ENCODE data around the gene ADSL. TPM values are rescaled to one million over a fixed set of nuclear protein-coding genes. Genes with fewer than 3 reads are reported as not detected.

The ADSL gene
- total RNA-seq, 1 donor from 2014 or later: 128 TPM

- no peak for TF ChIP-seq CTCF (conservative IDR thresholded peaks at IDR 0.05; ENCODE audit: low read depth, low read length)
- no peak for DNase-seq (ENCODE audit: low read depth)
- no peak overlapping the region for H3K4me3 ChIP-seq (ENCODE audit: low read depth, low read length)
Observed at GRCh38 chr22:40430991-40431390, 84.7 kb downstream of the ADSL start.

GRCh38 chr22:40432157-40432556 lies 85.9 kb downstream of the ADSL start:
- TF ChIP-seq CTCF (conservative IDR thresholded peaks at IDR 0.05; ENCODE audit: low read depth, low read length): no peak
- no peak for DNase-seq (ENCODE audit: low read depth)
- H3K4me3 ChIP-seq (ENCODE audit: low read depth, low read length): no peak overlapping the region

- TF ChIP-seq CTCF (conservative IDR thresholded peaks at IDR 0.05; ENCODE audit: low read depth, low read length): no peak
- no peak for DNase-seq (ENCODE audit: low read depth)
- H3K4me3 ChIP-seq (ENCODE audit: low read depth, low read length): no peak overlapping the region
Observed at GRCh38 chr22:40432625-40433024, 86.3 kb downstream of the ADSL start.

GRCh38 chr22:40433416-40434090 lies 87.3 kb downstream of the ADSL start:
- no peak overlapping the region for H3K4me3 ChIP-seq (ENCODE audit: low read depth, low read length)
- no peak for DNase-seq (ENCODE audit: low read depth)
- TF ChIP-seq CTCF (conservative IDR thresholded peaks at IDR 0.05; ENCODE audit: low read depth, low read length): no peak

GRCh38 chr22:40434106-40434505 lies 87.8 kb downstream of the ADSL start:
- H3K4me3 ChIP-seq (ENCODE audit: low read depth, low read length): no peak overlapping the region
- no peak for DNase-seq (ENCODE audit: low read depth)
- TF ChIP-seq CTCF (conservative IDR thresholded peaks at IDR 0.05; ENCODE audit: low read depth, low read length): no peak

- no peak for DNase-seq (ENCODE audit: low read depth)
- H3K4me3 ChIP-seq (ENCODE audit: low read depth, low read length): no peak overlapping the region
- no peak for TF ChIP-seq CTCF (conservative IDR thresholded peaks at IDR 0.05; ENCODE audit: low read depth, low read length)
Observed at GRCh38 chr22:40434745-40435144, 88.4 kb downstream of the ADSL start.

Data from epithelial cell of proximal tubule (primary cell).